GM18870 (cell line): ENCODE results near the gene ARPC1A.
"Not testable (repeated sequence)": the region's sequence is repeated elsewhere in the genome, so short reads cannot be mapped to it uniquely, and the experiment has no call there.

Experiments
- ATAC-seq: cut with Tn5 transposase; IDR thresholded peaks from one replicate; pipeline ENCODE4 v1.9.1; 2021; ENCODE audit warnings: moderate library complexity; ENCODE audit not compliant: unreplicated experiment

ARPC1A gene

GRCh38 chr7:99325592-99326407, at the start of gene ARPC1A:
Gene ARPC1A, plus strand, starts transcription at chr7:99325898. Its CDS starts 7,456 bp downstream, at chr7:99333354.
- ATAC-seq = peak; percentile 51

- ATAC-seq = no peak
Measured at GRCh38 chr7:99278180-99278579, 47.5 kb upstream of the ARPC1A start.

- ATAC-seq = not testable (repeated sequence)
Measured at GRCh38 chr7:99284165-99284564, 41.5 kb upstream of the ARPC1A start.

DNA sequence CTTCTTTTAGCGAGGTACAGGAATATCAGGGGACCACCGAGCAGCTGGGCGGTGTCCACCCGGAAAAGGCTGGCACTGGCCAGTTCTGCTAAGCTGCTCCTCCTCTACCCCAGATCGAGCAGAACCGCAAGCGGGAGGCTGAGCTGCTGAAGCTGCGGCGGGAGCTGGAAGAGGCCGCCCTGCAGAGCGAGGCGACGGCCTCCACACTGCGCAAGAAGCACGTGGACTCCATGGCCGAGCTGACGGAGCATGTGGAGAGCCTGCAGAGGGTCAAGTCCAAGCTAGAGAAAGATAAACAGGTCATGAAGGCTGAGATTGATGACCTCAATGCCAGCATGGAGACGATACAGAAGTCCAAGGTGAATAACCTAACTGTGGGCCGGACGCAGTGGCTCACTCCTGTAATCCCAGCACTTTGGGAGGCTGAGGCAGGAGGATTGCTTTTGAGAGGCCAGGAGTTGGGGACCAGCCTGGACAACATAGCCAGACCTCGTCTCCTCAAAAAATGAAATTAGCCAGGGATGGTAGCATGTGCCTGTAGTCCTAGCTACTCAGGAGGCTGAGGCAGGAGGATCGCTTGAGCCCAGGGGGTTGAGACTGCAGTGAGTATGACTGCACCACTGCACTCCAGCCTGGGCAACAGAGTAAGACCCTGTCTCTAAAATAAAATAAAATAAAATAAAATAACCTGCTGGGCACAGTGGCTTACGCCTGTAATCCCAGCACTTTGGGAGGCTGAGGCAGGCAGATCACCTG, 37.7 kb upstream of the ARPC1A start:
- no peak for ATAC-seq

GRCh38 chr7:99289185-99289584, 36.5 kb upstream of the ARPC1A start:
- no peak for ATAC-seq

- ATAC-seq = not testable (repeated sequence)
Measured at GRCh38 chr7:99290148-99290547, 35.5 kb upstream of the ARPC1A start.

DNA sequence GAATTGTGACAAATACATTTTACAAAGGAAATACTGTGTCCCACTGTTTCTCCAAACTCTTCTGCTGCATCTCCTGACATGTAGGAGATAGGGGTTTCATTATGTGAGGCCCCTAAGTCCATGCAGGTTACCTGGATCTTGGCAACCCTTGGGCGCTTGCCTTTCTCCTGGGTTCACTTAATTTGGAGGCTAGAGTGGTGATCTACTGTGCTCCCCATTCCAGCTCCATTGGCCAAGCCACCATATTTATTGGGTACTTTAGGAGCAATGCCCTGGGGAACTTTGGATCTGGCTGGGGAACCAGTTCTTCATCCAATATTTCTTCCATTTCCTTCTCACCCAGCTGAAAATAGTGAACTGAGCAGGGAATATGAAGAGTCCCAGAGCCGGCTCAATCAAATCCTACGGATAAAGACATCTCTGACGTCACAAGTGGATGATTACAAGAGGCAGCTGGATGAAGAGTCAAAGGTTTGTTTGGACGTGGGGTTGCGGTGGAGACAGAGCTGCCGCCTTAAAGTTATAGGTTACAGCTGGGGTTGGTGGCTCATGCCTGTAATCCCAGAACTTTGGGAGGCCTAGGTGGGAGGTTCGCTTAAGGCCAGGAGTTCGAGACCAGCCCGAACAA, 34.6 kb upstream of the ARPC1A start:
- ATAC-seq = no peak

- no peak for ATAC-seq
Measured at GRCh38 chr7:99292127-99292526, 33.6 kb upstream of the ARPC1A start.

DNA sequence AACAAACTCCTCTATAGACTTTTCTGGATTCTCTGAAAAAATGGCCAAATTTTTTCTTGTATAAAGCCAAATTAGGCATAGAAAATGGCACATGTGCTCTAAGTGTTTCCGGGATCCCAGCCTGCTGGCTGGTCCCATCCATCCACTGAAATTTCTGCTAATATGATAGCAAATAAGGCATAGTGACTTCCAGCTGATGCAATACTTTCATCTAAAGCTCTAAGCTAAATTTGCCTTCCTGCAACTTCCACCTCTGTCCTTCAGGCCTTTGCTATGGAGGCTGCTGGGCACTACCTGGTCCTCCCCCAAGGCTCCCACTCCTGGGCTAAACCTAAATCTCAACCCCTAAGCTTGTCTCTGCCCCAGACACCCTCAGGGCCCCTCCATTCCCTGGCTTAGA, 32.5 kb upstream of the ARPC1A start:
- no peak for ATAC-seq

DNA sequence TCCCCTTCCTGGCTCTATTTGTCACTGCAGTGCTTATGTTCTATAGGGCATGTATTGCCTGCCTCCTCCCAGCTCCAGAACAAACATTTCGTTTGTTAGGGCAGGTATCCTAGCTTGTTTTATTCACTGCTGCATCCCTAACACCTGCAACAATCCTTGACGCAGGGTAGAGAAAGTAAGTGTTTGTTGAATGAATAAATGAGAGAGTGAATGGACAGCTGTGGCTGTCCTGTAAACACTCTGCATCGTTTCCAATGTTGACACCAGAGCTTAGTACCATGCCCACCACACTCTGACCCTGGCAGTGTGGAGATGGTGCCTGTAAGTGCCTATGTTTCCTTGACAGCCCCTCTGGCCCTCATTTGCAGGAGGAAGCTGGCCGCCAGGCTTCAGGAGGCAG, 32.0 kb upstream of the ARPC1A start:
- no peak for ATAC-seq

- ATAC-seq = no peak
Measured at GRCh38 chr7:99296471-99296870, 29.2 kb upstream of the ARPC1A start.

- no peak for ATAC-seq
Measured at GRCh38 chr7:99301496-99301895, 24.2 kb upstream of the ARPC1A start.

DNA sequence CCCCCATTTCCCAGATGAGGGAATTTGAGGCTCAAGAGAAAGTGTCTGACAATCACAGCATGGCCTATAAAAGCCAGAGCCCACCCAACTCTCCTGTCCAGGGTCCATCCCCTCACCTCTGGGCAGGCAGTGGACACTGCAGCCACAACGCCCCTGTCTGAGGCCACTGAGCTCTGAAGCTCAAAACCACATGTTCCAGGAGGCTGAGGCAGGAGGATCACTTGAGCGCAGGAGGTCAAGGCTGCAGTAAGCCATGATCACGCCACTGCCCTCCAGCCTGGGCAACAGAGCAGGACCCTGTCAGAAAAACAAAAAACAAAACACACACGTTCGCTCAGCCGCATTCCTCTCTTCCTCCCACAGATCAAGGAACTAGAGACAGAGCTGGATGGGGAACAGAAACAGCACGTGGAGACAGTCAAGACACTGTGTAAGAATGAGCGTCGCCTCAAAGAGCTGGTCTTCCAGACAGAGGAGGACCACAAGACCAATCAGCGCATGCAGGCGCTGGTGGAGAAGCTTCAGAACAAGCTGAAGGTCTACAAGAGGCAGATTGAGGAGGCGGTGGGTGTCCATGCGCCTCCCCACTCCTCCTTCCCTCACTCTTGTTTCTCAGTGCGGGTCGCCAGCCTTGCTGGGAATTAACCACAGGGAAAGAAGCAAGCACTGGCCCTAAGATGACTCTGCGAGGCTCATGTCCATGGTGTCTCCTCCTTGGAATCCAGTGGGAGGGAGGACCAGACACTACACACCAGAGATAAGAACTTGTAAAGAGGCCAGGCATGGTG, 20.0 kb upstream of the ARPC1A start:
- ATAC-seq = no peak

DNA sequence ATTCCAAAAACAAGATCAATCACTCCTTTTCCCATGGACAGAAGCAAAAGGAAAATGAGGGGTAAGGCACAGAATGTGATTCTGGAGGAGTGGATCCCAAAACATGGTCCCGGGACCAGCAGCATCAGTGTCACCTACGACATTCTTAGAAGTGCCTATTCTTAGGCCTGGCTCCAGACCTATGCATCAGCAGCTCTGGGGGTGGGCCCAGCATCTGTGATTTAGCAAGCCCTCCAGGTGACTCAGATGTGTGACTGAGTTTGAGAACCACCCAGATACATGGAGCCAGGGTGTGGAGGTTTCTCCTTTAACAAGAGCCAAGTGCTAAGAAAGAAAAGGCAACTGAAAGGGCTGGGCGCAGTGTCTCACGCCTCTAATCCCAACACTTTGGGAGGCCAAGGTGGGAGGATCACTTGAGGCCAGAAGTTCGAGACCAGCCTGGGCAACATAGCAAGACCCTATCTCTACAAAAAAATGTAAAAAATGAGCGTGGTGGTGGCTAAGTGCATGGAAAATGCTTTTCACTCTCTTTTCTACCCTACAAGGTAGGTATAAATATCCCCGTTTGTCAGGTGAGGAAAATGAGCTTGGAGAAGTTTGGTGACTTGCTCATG, 17.1 kb upstream of the ARPC1A start:
- ATAC-seq = no peak

DNA sequence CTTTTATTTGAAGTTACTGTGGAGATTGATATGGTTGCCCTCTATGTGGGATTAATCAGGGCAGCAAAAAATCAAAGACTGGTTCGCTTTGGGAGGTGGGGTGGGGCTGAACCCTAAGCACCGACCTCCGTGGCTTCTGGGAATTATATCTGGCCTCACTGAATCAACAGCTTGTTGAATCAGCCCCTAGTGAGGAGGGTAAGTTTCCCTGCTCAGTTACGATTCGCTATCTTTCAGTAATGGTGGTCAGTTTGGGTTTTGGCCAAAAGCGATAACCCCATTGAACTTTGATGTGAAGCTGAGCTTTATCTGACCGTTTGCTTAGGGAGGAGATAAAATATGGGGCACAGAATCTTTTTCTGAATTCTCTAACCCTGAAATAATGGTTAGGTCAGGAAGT, 16.6 kb upstream of the ARPC1A start:
- no peak for ATAC-seq

- ATAC-seq = no peak
Measured at GRCh38 chr7:99310004-99310403, 15.7 kb upstream of the ARPC1A start.

DNA sequence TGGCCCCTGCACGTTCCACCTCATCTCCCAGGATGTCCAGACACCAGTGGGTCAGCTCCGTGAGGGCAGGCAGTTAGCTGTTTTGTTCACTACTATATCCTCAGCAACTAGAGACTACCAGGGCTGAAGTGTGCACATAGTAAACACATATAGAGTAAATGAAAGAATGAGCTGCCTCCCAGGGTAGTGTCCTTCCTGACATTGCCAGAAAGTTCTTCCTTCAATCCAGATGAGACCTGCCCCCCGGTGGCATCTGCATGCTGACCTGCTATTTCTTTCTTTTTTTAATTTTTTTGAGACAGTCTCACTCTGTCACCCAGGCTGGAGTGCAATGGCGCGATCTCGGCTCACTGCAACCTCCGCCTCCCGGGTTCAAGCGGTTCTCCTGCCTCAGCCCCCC, 14.0 kb upstream of the ARPC1A start:
- no peak for ATAC-seq

DNA sequence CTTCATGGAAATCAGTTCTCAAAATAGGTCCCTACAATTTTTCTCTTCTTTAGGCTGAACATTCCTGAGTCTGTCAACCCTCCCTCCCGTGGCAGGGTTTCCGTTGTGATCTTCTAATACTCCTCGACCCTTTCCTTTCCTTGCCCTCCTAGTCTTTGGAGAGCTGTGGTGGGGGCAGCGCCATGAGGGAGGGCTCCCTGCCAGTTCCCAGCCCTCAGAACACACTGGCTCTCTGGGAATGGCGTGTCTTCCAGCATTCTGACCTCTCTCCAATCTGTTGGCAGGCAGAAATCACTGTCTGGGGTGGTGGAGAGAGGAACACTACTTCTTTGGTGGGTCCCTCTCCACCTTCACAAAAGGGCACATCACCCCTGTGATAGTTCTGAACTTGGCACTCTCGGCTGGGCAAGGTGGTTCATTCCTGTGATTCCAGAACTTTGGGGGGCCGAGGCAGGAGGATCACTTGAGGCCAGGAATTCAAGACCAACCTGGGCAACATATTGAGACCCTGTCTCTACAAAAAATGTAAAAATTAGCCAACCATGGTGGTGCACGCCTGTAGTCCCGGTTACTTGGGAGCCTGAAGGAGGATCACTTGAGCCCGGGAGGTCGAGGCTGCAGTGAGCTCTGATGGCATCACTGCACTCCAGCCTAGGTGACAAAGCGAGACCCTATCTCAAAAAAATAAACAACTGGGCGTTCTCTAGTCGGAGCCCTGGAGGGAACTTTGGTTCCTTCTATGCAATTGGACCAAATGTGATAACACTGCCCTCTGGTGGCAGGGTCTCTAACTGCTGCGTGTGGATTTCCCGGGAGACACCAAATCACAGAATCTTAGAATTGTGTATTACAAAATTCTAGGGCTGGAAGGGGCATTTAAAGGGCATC, 13.1 kb upstream of the ARPC1A start:
- ATAC-seq = no peak

- no peak for ATAC-seq
Measured at GRCh38 chr7:99313204-99313573, 12.5 kb upstream of the ARPC1A start.

- no peak for ATAC-seq
Measured at GRCh38 chr7:99314504-99314903, 11.2 kb upstream of the ARPC1A start.
